Measurements from ENCODE around the gene TSNAX.

GRCh38 chr1:231522931-231523642 lies 5.4 kb upstream of the TSNAX start:
- no peak for TF ChIP-seq CTCF (IDR thresholded peaks at IDR 0.05; ENCODE audit: insufficient read depth, low read length)
- TF ChIP-seq REST (IDR thresholded peaks at IDR 0.05; ENCODE audit: insufficient replicate concordance, low read depth), result no peak
- no peak for TF ChIP-seq SPI1 (IDR thresholded peaks at IDR 0.05; ENCODE audit: borderline replicate concordance, low read depth)

Data from HL-60 (cell line).